NT2/D1 (cell line): ENCODE results near the gene KNTC1.

Experiments used
- DNase-seq: peaks from one replicate; pipeline ENCODE4 v3.0.0-alpha.2; 2011; ENCODE audit warnings: low read depth, low spot score
- H3K27me3 ChIP-seq: 2 replicates; pipeline ENCODE4 v1.6.0; 2011; ENCODE audit warnings: mild to moderate bottlenecking; ENCODE audit not compliant: insufficient read length, insufficient read depth
- H3K36me3 ChIP-seq: 2 replicates; pipeline ENCODE4 v1.6.1; 2011; ENCODE audit warnings: mild to moderate bottlenecking, low read length, mixed read lengths; ENCODE audit not compliant: insufficient read depth, insufficient read length
- H3K4me1 ChIP-seq: 2 replicates; pipeline ENCODE4 v1.5.1; 2011; ENCODE audit not compliant: insufficient read depth, insufficient read length
- H3K4me3 ChIP-seq: 2 replicates; pipeline ENCODE4 v1.5.1; 2011; ENCODE audit warnings: low read depth; ENCODE audit not compliant: insufficient read length
- H3K9ac ChIP-seq: 2 replicates; pipeline ENCODE4 v1.6.0; 2011; ENCODE audit warnings: low read depth; ENCODE audit not compliant: insufficient read length
- H3K9me3 ChIP-seq: 2 replicates; pipeline ENCODE4 v1.5.1; 2011; ENCODE audit warnings: mild to moderate bottlenecking, low read length; ENCODE audit not compliant: insufficient read depth
- SUZ12 ChIP-seq: IDR thresholded peaks from 2 replicates; pipeline ENCODE4 v1.6.1; 2011; ENCODE audit not compliant: insufficient read length, insufficient read depth; ENCODE audit errors: extremely low read depth
- YY1 ChIP-seq: IDR thresholded peaks from 2 replicates; pipeline ENCODE4 v1.6.1; 2011; ENCODE audit not compliant: insufficient read length, insufficient read depth
- ZNF274 ChIP-seq: IDR thresholded peaks from 2 replicates; pipeline ENCODE4 v1.6.1; 2011; ENCODE audit warnings: mild to moderate bottlenecking, low read depth, low read length

Gene KNTC1

DNA sequence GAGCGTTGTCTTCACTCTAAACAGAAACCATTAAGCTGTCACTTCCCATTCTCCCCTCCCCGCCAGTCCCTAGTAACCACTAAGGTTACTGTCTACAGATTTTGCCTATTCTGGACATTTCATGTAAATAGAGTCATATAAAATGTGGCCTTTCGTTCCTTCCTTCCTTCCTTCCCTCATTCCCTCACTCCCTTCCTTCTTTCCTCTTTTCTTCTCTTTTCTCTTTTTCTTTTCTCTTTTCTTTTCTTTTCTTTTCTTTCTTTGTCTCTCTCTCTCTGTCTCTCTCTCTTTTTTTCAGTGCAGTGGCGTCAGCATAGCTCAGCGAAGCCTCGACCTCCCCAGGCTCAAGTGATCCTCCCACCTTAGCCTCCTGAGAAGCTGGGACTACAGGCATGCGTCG is 138.3 kb downstream of the KNTC1 start:
- H3K4me3 ChIP-seq, result no peak overlapping the region
- H3K4me1 ChIP-seq, result no peaks in the 10 kb centered on the region
- H3K9me3 ChIP-seq, result no peaks in the 10 kb centered on the region
- no peak for DNase-seq
- no peak overlapping the region for H3K9ac ChIP-seq
- TF ChIP-seq ZNF274, result no peak
- TF ChIP-seq SUZ12, result no peak
- TF ChIP-seq YY1, result no peak
- H3K36me3 ChIP-seq, result no peaks in the 10 kb centered on the region
- H3K27me3 ChIP-seq, result no peaks in the 10 kb centered on the region

DNA sequence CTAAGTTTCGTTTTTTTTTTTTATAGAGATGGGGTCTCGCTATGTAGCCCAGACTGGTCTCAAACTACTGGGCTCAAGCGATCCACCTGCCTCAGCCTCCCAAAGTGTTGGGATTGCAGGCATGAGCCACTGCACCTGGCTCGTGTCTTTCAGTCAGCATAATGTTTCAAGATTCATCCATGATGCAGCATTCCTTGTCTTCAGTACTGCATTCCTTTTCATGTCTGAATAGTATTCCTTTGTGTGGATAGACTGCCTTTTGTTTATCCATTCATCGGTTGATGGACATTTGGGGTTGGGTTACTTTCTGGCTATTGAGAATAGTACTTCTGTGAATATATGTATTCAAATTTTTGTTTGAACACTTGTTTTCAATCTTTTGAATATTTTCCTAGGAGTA is 138.7 kb downstream of the KNTC1 start:
- Histone ChIP-seq H3K9me3 (no peaks in the 10 kb centered on the region), H3K9ac (no peak overlapping the region), H3K4me3 (no peak overlapping the region), H3K27me3 (no peaks in the 10 kb centered on the region), H3K4me1 (no peaks in the 10 kb centered on the region), H3K36me3 (no peaks in the 10 kb centered on the region)
- TF ChIP-seq ZNF274 (no peak), SUZ12 (no peak), YY1 (no peak)
- no peak for DNase-seq

GRCh38 chr12:122668268-122668667 is 141.2 kb downstream of the KNTC1 start:
- no peaks in the 10 kb centered on the region for H3K9me3 ChIP-seq
- TF ChIP-seq ZNF274, result no peak
- H3K27me3 ChIP-seq, result no peaks in the 10 kb centered on the region
- no peak overlapping the region for H3K9ac ChIP-seq
- H3K4me1 ChIP-seq, result no peaks in the 10 kb centered on the region
- H3K36me3 ChIP-seq, result no peaks in the 10 kb centered on the region
- DNase-seq, result no peak
- H3K4me3 ChIP-seq, result no peak overlapping the region

- TF ChIP-seq SUZ12 (no peak), YY1 (no peak), ZNF274 (no peak)
- Histone ChIP-seq H3K27me3 (no peaks in the 10 kb centered on the region), H3K4me1 (no peaks in the 10 kb centered on the region), H3K9ac (no peak overlapping the region), H3K4me3 (no peak overlapping the region), H3K9me3 (no peaks in the 10 kb centered on the region), H3K36me3 (no peaks in the 10 kb centered on the region)
- DNase-seq, result no peak
Observed at GRCh38 chr12:122669397-122670070, 142.5 kb downstream of the KNTC1 start.

DNA sequence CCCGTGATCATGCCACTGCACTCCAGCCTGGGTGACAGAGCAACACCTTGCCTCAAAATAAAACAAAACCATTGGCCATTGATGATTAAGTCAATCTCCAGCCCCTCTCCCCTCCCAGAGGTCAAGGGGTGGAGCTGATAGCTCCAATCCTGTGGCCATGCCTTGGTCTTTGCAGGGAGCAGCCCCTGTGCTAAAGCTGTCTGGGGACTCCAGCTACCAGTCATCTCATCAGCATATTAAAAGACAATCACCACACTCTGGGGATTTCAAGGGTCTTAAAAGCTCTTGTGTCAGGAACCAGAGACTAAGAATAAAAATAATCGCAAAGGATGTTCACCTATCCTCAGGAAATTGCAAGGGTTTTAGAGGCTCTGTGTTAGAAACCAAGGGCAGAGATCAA is 145.5 kb downstream of the KNTC1 start:
- H3K4me1 ChIP-seq, result no peaks in the 10 kb centered on the region
- no peaks in the 10 kb centered on the region for H3K27me3 ChIP-seq
- no peak overlapping the region for H3K9ac ChIP-seq
- TF ChIP-seq SUZ12 (no peak), ZNF274 (no peak), YY1 (no peak)
- DNase-seq, result no peak
- H3K36me3 ChIP-seq, result no peaks in the 10 kb centered on the region
- no peak overlapping the region for H3K4me3 ChIP-seq
- H3K9me3 ChIP-seq, result peaks cover 7% of the 10 kb centered on the region; the same call in 1 of the 2 replicates
